Measurements from ENCODE around the gene CSNK1E.

The CSNK1E gene

GRCh38 chr22:38304526-38304925, 12.7 kb downstream of the CSNK1E start:
- DNase-seq = no peak

GRCh38 chr22:38303974-38304373, 13.3 kb downstream of the CSNK1E start:
- no peak for DNase-seq

GRCh38 chr22:38302906-38303305, 14.3 kb downstream of the CSNK1E start:
- DNase-seq = no peak

GRCh38 chr22:38300946-38301345, 16.3 kb downstream of the CSNK1E start:
- DNase-seq = no peak

GRCh38 chr22:38300197-38300945, 16.9 kb downstream of the CSNK1E start:
- no peak for DNase-seq

GRCh38 chr22:38299770-38300102, 17.5 kb downstream of the CSNK1E start:
- DNase-seq = no peak

GRCh38 chr22:38298312-38299005, 18.8 kb downstream of the CSNK1E start:
- DNase-seq = no peak

- no peak for DNase-seq
These were observed 20.9 kb downstream of the CSNK1E start for GRCh38 chr22:38296372-38296771.

GRCh38 chr22:38295863-38296262, 21.4 kb downstream of the CSNK1E start:
- no peak for DNase-seq

- no peak for DNase-seq
These were observed 21.9 kb downstream of the CSNK1E start for GRCh38 chr22:38295339-38295738.

- DNase-seq = no peak
These were observed 23.0 kb downstream of the CSNK1E start for GRCh38 chr22:38294193-38294592.

GRCh38 chr22:38292694-38293093, 24.5 kb downstream of the CSNK1E start:
- DNase-seq = no peak

GRCh38 chr22:38291201-38291777, 25.9 kb downstream of the CSNK1E start:
- DNase-seq = no peak

GRCh38 chr22:38290347-38290746, 26.9 kb downstream of the CSNK1E start:
- no peak for DNase-seq

- no peak for DNase-seq
These were observed 27.6 kb downstream of the CSNK1E start for GRCh38 chr22:38289583-38290082.

GRCh38 chr22:38286915-38287669, 30.1 kb downstream of the CSNK1E start:
- DNase-seq = no peak

- DNase-seq = no peak
These were observed 32.2 kb downstream of the CSNK1E start for GRCh38 chr22:38285018-38285417.

GRCh38 chr22:38284042-38284402, 33.2 kb downstream of the CSNK1E start:
- DNase-seq = no peak

- no peak for DNase-seq
These were observed 34.8 kb downstream of the CSNK1E start for GRCh38 chr22:38282397-38282796.

GRCh38 chr22:38276166-38276565, 41.1 kb downstream of the CSNK1E start:
- DNase-seq = no peak

- no peak for DNase-seq
These were observed 44.0 kb downstream of the CSNK1E start for GRCh38 chr22:38273135-38273826.

- no peak for DNase-seq
These were observed 44.7 kb downstream of the CSNK1E start, which contains the start of gene TMEM184B for GRCh38 chr22:38272373-38273134. Gene TMEM184B (minus strand): TSS chr22:38273010. CDS start chr22:38247961, 25,049 bp downstream.

Measured in DMS 273 treated with DMSO at 0.1 percent for 48 hours (cell line).